BE2C (cell line): ENCODE results near the gene PREPL.
A peak's percentile ranks its signal among the peaks of the same experiment; 100 is the strongest.

Experiments
- DNase-seq: peaks from one replicate; pipeline ENCODE4 v3.0.0-alpha.2; 2020
- H3K27me3 ChIP-seq: fragments of 250-450 bp; sonication (Bioruptor Pico); 2 replicates; pipeline ENCODE4 v1.5.1; 2020; ENCODE audit warnings: mild to moderate bottlenecking
- H3K36me3 ChIP-seq: fragments of 250-450 bp; sonication (Bioruptor Pico); 2 replicates; pipeline ENCODE4 v1.5.1; 2020; ENCODE audit warnings: mild to moderate bottlenecking
- H3K4me1 ChIP-seq: fragments of 250-450 bp; sonication (Bioruptor Pico); 2 replicates; pipeline ENCODE4 v1.5.1; 2020
- H3K4me3 ChIP-seq: 2 replicates; pipeline ENCODE4 v1.5.1; 2011; ENCODE audit warnings: low read depth, low read length
- H3K9me3 ChIP-seq: fragments of 250-450 bp; sonication (Bioruptor Pico); 2 replicates; pipeline ENCODE4 v1.5.1; 2020
- CTCF ChIP-seq: IDR thresholded peaks from 2 replicates; pipeline ENCODE4 v1.5.1; 2012; ENCODE audit warnings: mild to moderate bottlenecking, low read depth, low read length

PREPL gene

GRCh38 chr2:44351676-44352075, 9.6 kb downstream of the PREPL start:
- no peaks in the 10 kb centered on the region; the same call in 1 of the 2 replicates for H3K4me1 ChIP-seq
- H3K36me3 ChIP-seq, result no peaks in the 10 kb centered on the region
- no peaks in the 10 kb centered on the region for H3K9me3 ChIP-seq
- no peak for DNase-seq
- H3K27me3 ChIP-seq, result no peaks in the 10 kb centered on the region
- no peak for TF ChIP-seq CTCF
- H3K4me3 ChIP-seq, result no peak overlapping the region

DNA sequence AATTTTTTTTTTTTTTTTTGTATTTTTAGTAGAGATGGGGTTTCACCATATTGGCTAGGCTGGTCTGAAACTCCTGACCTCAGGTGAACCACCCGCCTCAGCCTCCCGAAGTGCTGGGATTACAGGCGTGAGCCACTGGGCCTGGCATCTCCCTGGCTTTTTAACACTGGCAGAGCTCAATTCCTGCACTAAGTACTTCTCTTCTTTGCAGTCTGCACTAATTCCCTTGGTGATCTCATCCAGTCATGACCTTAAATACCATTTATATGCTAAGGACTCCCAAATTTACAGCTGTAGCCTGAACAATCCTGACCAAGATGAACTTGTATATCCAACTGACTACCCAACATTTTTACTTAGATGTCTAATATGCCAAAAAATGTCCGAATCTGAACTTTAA, 10.2 kb downstream of the PREPL start:
- no peak for TF ChIP-seq CTCF
- Histone ChIP-seq H3K4me3 (no peak overlapping the region), H3K4me1 (no peaks in the 10 kb centered on the region; the same call in 1 of the 2 replicates), H3K36me3 (no peaks in the 10 kb centered on the region), H3K9me3 (no peaks in the 10 kb centered on the region), H3K27me3 (no peaks in the 10 kb centered on the region)
- no peak for DNase-seq

DNA sequence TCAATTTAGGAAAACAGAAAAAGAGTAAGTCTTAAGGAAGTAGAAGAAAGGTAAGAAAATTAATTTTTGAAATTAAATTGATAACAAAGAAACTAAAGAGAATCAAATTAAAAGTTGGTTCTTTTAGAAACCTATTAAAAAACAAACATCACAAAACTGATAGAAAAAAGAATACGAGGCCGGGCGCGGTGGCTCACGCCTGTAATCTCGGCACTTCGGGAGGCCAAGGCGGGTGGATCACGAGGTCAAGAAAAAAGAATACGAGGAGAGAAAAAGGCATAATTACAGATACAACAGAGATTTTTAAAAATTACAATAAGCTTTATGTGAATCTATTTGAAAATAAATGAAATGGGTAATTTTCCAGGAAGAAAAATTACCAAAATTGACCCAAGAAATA, 11.8 kb downstream of the PREPL start:
- Histone ChIP-seq H3K27me3 (no peaks in the 10 kb centered on the region), H3K4me1 (no peaks in the 10 kb centered on the region; the same call in 1 of the 2 replicates), H3K36me3 (peaks cover 5% of the 10 kb centered on the region), H3K9me3 (no peaks in the 10 kb centered on the region), H3K4me3 (no peak overlapping the region)
- DNase-seq, result no peak
- TF ChIP-seq CTCF, result no peak

GRCh38 chr2:44348400-44348799, 12.9 kb downstream of the PREPL start:
- Histone ChIP-seq H3K27me3 (no peaks in the 10 kb centered on the region), H3K4me3 (no peak overlapping the region), H3K9me3 (no peaks in the 10 kb centered on the region), H3K36me3 (peaks cover 11% of the 10 kb centered on the region), H3K4me1 (no peaks in the 10 kb centered on the region; the same call in 1 of the 2 replicates)
- no peak for TF ChIP-seq CTCF
- DNase-seq, result no peak

DNA sequence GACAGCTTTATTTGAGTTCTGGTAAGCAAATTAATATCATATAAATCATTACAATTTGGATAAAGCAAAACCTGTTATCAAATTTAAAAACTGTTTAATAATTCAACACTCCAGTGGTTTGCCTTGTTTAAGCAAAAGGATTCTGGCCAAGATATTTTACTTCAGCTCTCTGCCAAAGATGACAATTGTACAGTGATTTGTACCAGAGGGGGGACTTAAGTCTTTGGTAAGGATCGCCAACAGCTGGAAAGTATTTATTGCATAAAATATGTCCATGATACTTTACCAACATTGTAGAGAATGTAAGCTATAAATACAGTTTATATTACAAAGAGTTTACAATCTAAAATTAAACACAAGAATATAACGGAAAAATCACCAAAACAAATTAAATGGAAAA, 13.8 kb downstream of the PREPL start:
- Histone ChIP-seq H3K9me3 (no peaks in the 10 kb centered on the region), H3K4me1 (no peaks in the 10 kb centered on the region; the same call in 1 of the 2 replicates), H3K36me3 (peaks cover 18% of the 10 kb centered on the region), H3K27me3 (no peaks in the 10 kb centered on the region), H3K4me3 (no peak overlapping the region)
- TF ChIP-seq CTCF, result no peak
- DNase-seq, result no peak

- TF ChIP-seq CTCF, result peak; percentile 58
- peak; percentile 36 for DNase-seq
- Histone ChIP-seq H3K4me3 (no peak overlapping the region), H3K9me3 (no peaks in the 10 kb centered on the region), H3K4me1 (no peaks in the 10 kb centered on the region; the same call in 1 of the 2 replicates), H3K36me3 (peaks cover 49% of the 10 kb centered on the region), H3K27me3 (no peaks in the 10 kb centered on the region)
Measured at GRCh38 chr2:44342854-44343253, 18.4 kb downstream of the PREPL start.
